ENCODE results near the gene PGAM4. TPM values are rescaled to one million over a fixed set of nuclear protein-coding genes. Genes with fewer than 3 reads are reported as not detected.

PGAM4 gene
- total and polyA plus RNA-seq, 2 donors (not counting 1 experiment from before 2014, with no cell fraction given): not detected

DNA sequence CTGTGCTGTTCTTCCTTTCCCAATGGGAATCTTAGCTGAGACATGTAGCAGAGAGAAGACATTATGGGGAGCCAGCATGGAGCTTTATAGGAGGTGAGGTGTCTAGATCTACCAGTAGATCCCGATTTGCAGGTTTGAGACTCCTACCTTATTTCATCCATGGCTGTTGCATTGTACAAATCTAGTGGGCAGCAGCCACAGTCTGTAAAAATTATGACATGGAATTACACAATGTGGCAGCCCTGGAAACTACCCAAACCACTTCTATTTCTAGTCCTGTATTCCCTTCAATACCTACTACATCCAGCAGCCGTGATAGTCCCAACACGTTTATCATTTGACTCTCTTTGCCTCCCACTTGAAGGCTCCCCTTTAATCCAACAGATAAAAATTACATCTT, 50.9 kb downstream of the PGAM4 start:
- peaks cover 0 to 4% of the 10 kb centered on the region in 2 donors for H3K4me1 ChIP-seq (ENCODE audit: control insufficient read depth in 2 of 2, insufficient read depth in 2 of 2, low read length in 2 of 2)
- no CpG with 5 or more reads among the region's 3 CpGs for WGBS (ENCODE audit: insufficient coverage)
- H4K20me1 ChIP-seq (ENCODE audit: control insufficient read depth, insufficient read depth, low read length, poor library complexity, severe bottlenecking): no peaks in the 10 kb centered on the region
- no peak for TF ChIP-seq EZH2 (IDR thresholded peaks at IDR 0.05; ENCODE audit: borderline replicate concordance, insufficient read depth, low read depth, low read length, poor library complexity, severe bottlenecking)
- H3K4me1 Mint-ChIP-seq: peaks cover 33% of the 10 kb centered on the region
- peaks cover 57% of the 10 kb centered on the region for H3K79me2 ChIP-seq (ENCODE audit: control insufficient read depth, insufficient read depth, low read length)
- H3K36me3 ChIP-seq (replicated peaks in 1 of 2; ENCODE audit: control extremely low read depth in 1 of 2, control insufficient read depth in 1 of 2, extremely low read depth in 1 of 2, insufficient read depth in 2 of 2, low read length in 1 of 2): no peaks in the 10 kb centered on the region
- H3K27me3 Mint-ChIP-seq: no peaks in the 10 kb centered on the region
- no peak for DNase-seq
- no peak overlapping the region for H2AFZ ChIP-seq (ENCODE audit: insufficient read depth, low read depth, low read length, poor library complexity, severe bottlenecking)
- no peak for ATAC-seq (ENCODE audit: low read depth)
- no peak overlapping the region for H3K4me3 Mint-ChIP-seq
- no peaks in the 10 kb centered on the region for H3K27me3 ChIP-seq (replicated peaks in 1 of 4; ENCODE audit: control extremely low read depth in 1 of 4, control insufficient read depth in 3 of 4, insufficient read depth in 4 of 4, low read length in 3 of 4)
- POLR2A ChIA-PET: no interaction called here
- H3K4me3 ChIP-seq (ENCODE audit: control extremely low read depth in 1 of 5, extremely low read depth in 1 of 5, insufficient read depth in 1 of 5, low read depth in 2 of 5, low read length in 4 of 5): no peak overlapping the region
- H3K4me2 ChIP-seq (replicated peaks; ENCODE audit: low read depth, low read length, poor library complexity, severe bottlenecking): no peak overlapping the region
- H3K27ac Mint-ChIP-seq: peak overlapping the region; percentile 37
- no peaks in the 10 kb centered on the region for H3K9me3 ChIP-seq (ENCODE audit: control extremely low read depth in 1 of 3, control insufficient read depth in 2 of 3, insufficient read depth in 1 of 3, low read length in 2 of 3)
- no peaks in the 10 kb centered on the region for H3K9me3 Mint-ChIP-seq (ENCODE audit: insufficient read depth)
- intact Hi-C loops (cut with micrococcal nuclease): loop anchor here (10.0 kb wide), 2 partner anchors 216 to 1026 kb away; partner anchors contain the start of genes P2RY10 and TAF9B
- H3K27ac ChIP-seq (ENCODE audit: low read length in 2 of 2): no peak overlapping the region
- CTCF ChIA-PET: interaction anchor here (1.2 kb wide), 1 partner anchor 106 kb away, joined by 3 read pairs; no protein-coding TSS in a partner anchor
- no peak overlapping the region for H3K9ac ChIP-seq (ENCODE audit: low read length)

Other genes with a start within 250 kb of the PGAM4 start
- gene ATRX, start 183.4 kb downstream of the PGAM4 start, total RNA-seq: 173 and 187 TPM in 2 replicates
- 19.3 and 28.4 TPM in 2 replicates for gene ATRX, start 183.4 kb downstream of the PGAM4 start, polyA plus RNA-seq
- 28.1 and 30.0 TPM in 2 replicates for gene MAGT1, start 74.2 kb downstream of the PGAM4 start, total RNA-seq
- gene MAGT1, start 74.2 kb downstream of the PGAM4 start, polyA plus RNA-seq: 7.4 and 14.9 TPM in 2 replicates
- 91.1 and 94.0 TPM in 2 replicates for gene COX7B, start 70.2 kb downstream of the PGAM4 start, total RNA-seq
- gene COX7B, start 70.2 kb downstream of the PGAM4 start, polyA plus RNA-seq: 292 and 352 TPM in 2 replicates
- 12.4 and 14.8 TPM in 2 replicates for gene ATP7A, start 58.9 kb downstream of the PGAM4 start, total RNA-seq
- 2.7 and 3.0 TPM in 2 replicates for gene ATP7A, start 58.9 kb downstream of the PGAM4 start, polyA plus RNA-seq
- gene PGK1, start 134.6 kb upstream of the PGAM4 start, total RNA-seq: 153 and 162 TPM in 2 replicates
- 83.7 and 135 TPM in 2 replicates for gene PGK1, start 134.6 kb upstream of the PGAM4 start, polyA plus RNA-seq
- 12.2 and 13.7 TPM in 2 replicates for gene TAF9B, start 170.0 kb upstream of the PGAM4 start, total RNA-seq
- 2.2 and 2.5 TPM in 2 replicates for gene TAF9B, start 170.0 kb upstream of the PGAM4 start, polyA plus RNA-seq

Data from B cell (primary cell).